ENCODE measurements around the gene FTO. TPM values are rescaled to one million over a fixed set of nuclear protein-coding genes. Genes with fewer than 3 reads are reported as not detected.

The FTO gene
- total RNA-seq, 2 experiments from 2014 or later = 48.6 to 53.2 TPM

- Mint-ChIP-seq H3K9me3 (peaks cover 10% of the 10 kb centered on the region), H3K27ac (no peak overlapping the region), H3K36me3 (ENCODE audit: low read depth) (peaks cover 34% of the 10 kb centered on the region), H3K27me3 (no peaks in the 10 kb centered on the region), H3K4me3 (no peak overlapping the region), H3K4me1 (ENCODE audit: low read depth) (no peaks in the 10 kb centered on the region)
- CTCF ChIA-PET = no interaction called here
- intact Hi-C loops (cut with micrococcal nuclease) = no loop called here
- no peak for TF ChIP-seq CTCF (IDR thresholded peaks at IDR 0.05)
- DNase-seq (no peak), ATAC-seq (no peak)
- POLR2A ChIA-PET = no interaction called here
Measured at GRCh38 chr16:54031107-54031760, 327.3 kb downstream of the FTO start.

- intact Hi-C loops (cut with micrococcal nuclease) = no loop called here
- peaks cover 20% of the 10 kb centered on the region for H3K36me3 Mint-ChIP-seq (ENCODE audit: low read depth)
- H3K4me3 Mint-ChIP-seq = no peak overlapping the region
- CTCF ChIA-PET = no interaction called here
- POLR2A ChIA-PET = interaction anchor here (0.6 to 0.9 kb wide), 2 partner anchors 74 to 112 kb away, joined by 3 read pairs; no protein-coding TSS in a partner anchor
- H3K4me1 Mint-ChIP-seq (ENCODE audit: low read depth) = no peaks in the 10 kb centered on the region
- no peak for TF ChIP-seq CTCF (IDR thresholded peaks at IDR 0.05)
- ATAC-seq = no peak
- no peak overlapping the region for H3K27ac Mint-ChIP-seq
- DNase-seq = no peak
- H3K9me3 Mint-ChIP-seq = peaks cover 8% of the 10 kb centered on the region
- H3K27me3 Mint-ChIP-seq = no peaks in the 10 kb centered on the region
Measured at GRCh38 chr16:54033747-54034146, 329.8 kb downstream of the FTO start.

GRCh38 chr16:54034684-54035083 is 330.7 kb downstream of the FTO start:
- POLR2A ChIA-PET = no interaction called here

GRCh38 chr16:54040480-54040879 is 336.5 kb downstream of the FTO start:
- no peaks in the 10 kb centered on the region for H3K4me1 Mint-ChIP-seq (ENCODE audit: low read depth)
- no peak overlapping the region for H3K4me3 Mint-ChIP-seq

More at GRCh38 chr16:54034684-54035083, 330.7 kb downstream of the FTO start:
- ATAC-seq (no peak), DNase-seq (no peak)
- no peak overlapping the region for H3K27ac Mint-ChIP-seq
- no peaks in the 10 kb centered on the region for H3K4me1 Mint-ChIP-seq (ENCODE audit: low read depth)
- H3K27me3 Mint-ChIP-seq = no peaks in the 10 kb centered on the region
- H3K4me3 Mint-ChIP-seq = no peak overlapping the region
- intact Hi-C loops (cut with micrococcal nuclease) = no loop called here
- no peak for TF ChIP-seq CTCF (IDR thresholded peaks at IDR 0.05)
- H3K36me3 Mint-ChIP-seq (ENCODE audit: low read depth) = peaks cover 23% of the 10 kb centered on the region
- CTCF ChIA-PET = no interaction called here
- H3K9me3 Mint-ChIP-seq = peaks cover 4% of the 10 kb centered on the region

More at GRCh38 chr16:54040480-54040879, 336.5 kb downstream of the FTO start:
- peaks cover 5% of the 10 kb centered on the region for H3K9me3 Mint-ChIP-seq
- no peak for ATAC-seq
- intact Hi-C loops (cut with micrococcal nuclease) = no loop called here
- H3K27ac Mint-ChIP-seq = no peak overlapping the region
- ChIA-PET CTCF (interaction anchor here (1.3 kb wide), 1 partner anchor 9 kb away, joined by 3 read pairs; no protein-coding TSS in a partner anchor), POLR2A (no interaction called here)
- TF ChIP-seq CTCF (IDR thresholded peaks at IDR 0.05) = no peak
- H3K36me3 Mint-ChIP-seq (ENCODE audit: low read depth) = peaks cover 25% of the 10 kb centered on the region
- no peaks in the 10 kb centered on the region for H3K27me3 Mint-ChIP-seq
- no peak for DNase-seq

All from activated CD8-positive, alpha-beta T cell treated with anti-CD3 and anti-CD28 coated beads for 36 hours (primary cell).